ENCODE measurements around the gene COG3.

COG3 gene

GRCh38 chr13:45508776-45509175 lies 44.0 kb downstream of the COG3 start:
- peak in 2 of 3 experiments; percentile 1 to 37 for DNase-seq

- no peak for DNase-seq
Observed at GRCh38 chr13:45510672-45511071, 45.9 kb downstream of the COG3 start.

GRCh38 chr13:45511310-45512097 lies 46.8 kb downstream of the COG3 start:
- DNase-seq: peak; percentile 47 to 84 (median 69)

GRCh38 chr13:45512098-45512496 lies 47.4 kb downstream of the COG3 start:
- no peak for DNase-seq

GRCh38 chr13:45516757-45517156 lies 52.0 kb downstream of the COG3 start:
- no peak for DNase-seq

GRCh38 chr13:45518525-45519245 lies 53.9 kb downstream of the COG3 start:
- no peak for DNase-seq

GRCh38 chr13:45519493-45519892 lies 54.8 kb downstream of the COG3 start:
- no peak for DNase-seq

- no peak for DNase-seq
Observed at GRCh38 chr13:45521297-45521696, 56.6 kb downstream of the COG3 start.

- no peak for DNase-seq
Observed at GRCh38 chr13:45522571-45522970, 57.8 kb downstream of the COG3 start.

- DNase-seq: no peak
Observed at GRCh38 chr13:45527699-45528462, 63.1 kb downstream of the COG3 start.

GRCh38 chr13:45529758-45530157 lies 65.0 kb downstream of the COG3 start:
- no peak for DNase-seq

GRCh38 chr13:45534604-45535003 lies 69.9 kb downstream of the COG3 start:
- no peak for DNase-seq

- DNase-seq: no peak
Observed at GRCh38 chr13:45536224-45536623, 71.5 kb downstream of the COG3 start.

GRCh38 chr13:45537516-45537915 lies 72.8 kb downstream of the COG3 start:
- DNase-seq: no peak

GRCh38 chr13:45538382-45538781 lies 73.6 kb downstream of the COG3 start:
- DNase-seq: peak; percentile 1 to 46 (median 6)

- DNase-seq: no peak
Observed at GRCh38 chr13:45540195-45540594, 75.5 kb downstream of the COG3 start.

GRCh38 chr13:45540864-45541263 lies 76.1 kb downstream of the COG3 start:
- DNase-seq: no peak

- DNase-seq: no peak
Observed at GRCh38 chr13:45541806-45542205, 77.1 kb downstream of the COG3 start.

- DNase-seq: no peak
Observed at GRCh38 chr13:45542391-45542790, 77.7 kb downstream of the COG3 start.

- DNase-seq: no peak
Observed at GRCh38 chr13:45542878-45543277, 78.1 kb downstream of the COG3 start.

GRCh38 chr13:45544520-45544919 lies 79.8 kb downstream of the COG3 start:
- no peak for DNase-seq

- no peak for DNase-seq
Observed at GRCh38 chr13:45545686-45546409, 81.1 kb downstream of the COG3 start.

GRCh38 chr13:45546410-45546765 lies 81.6 kb downstream of the COG3 start:
- DNase-seq: no peak

All from NCI-H1417 (cell line).